Measurements from ENCODE around the gene EPHB2.
A peak's percentile ranks its signal among the peaks of the same experiment; 100 is the strongest.

EPHB2 gene

GRCh38 chr1:22804969-22805671, 94.5 kb downstream of the EPHB2 start:
- DNase-seq, result no peak

- DNase-seq, result no peak
Measured at GRCh38 chr1:22805672-22806038, 95.0 kb downstream of the EPHB2 start.

- no peak for DNase-seq
Measured at GRCh38 chr1:22806584-22806983, 95.9 kb downstream of the EPHB2 start.

- DNase-seq, result no peak
Measured at GRCh38 chr1:22807340-22807739, 96.7 kb downstream of the EPHB2 start.

GRCh38 chr1:22808186-22808675, 97.6 kb downstream of the EPHB2 start:
- no peak for DNase-seq

- DNase-seq, result no peak
Measured at GRCh38 chr1:22808676-22809483, 98.2 kb downstream of the EPHB2 start.

GRCh38 chr1:22809783-22810182, 99.1 kb downstream of the EPHB2 start:
- no peak for DNase-seq

GRCh38 chr1:22810378-22810777, 99.7 kb downstream of the EPHB2 start:
- DNase-seq, result no peak

GRCh38 chr1:22812092-22812880, 101.6 kb downstream of the EPHB2 start:
- DNase-seq, result no peak

- DNase-seq, result no peak
Measured at GRCh38 chr1:22812993-22813790, 102.6 kb downstream of the EPHB2 start.

GRCh38 chr1:22814176-22815042, 103.8 kb downstream of the EPHB2 start:
- peak; percentile 22 to 65 for DNase-seq

GRCh38 chr1:22815043-22815365, 104.4 kb downstream of the EPHB2 start:
- no peak for DNase-seq

- DNase-seq, result no peak
Measured at GRCh38 chr1:22815421-22816066, 104.9 kb downstream of the EPHB2 start.

GRCh38 chr1:22816067-22816775, 105.6 kb downstream of the EPHB2 start:
- no peak for DNase-seq

GRCh38 chr1:22816803-22817202, 106.2 kb downstream of the EPHB2 start:
- no peak for DNase-seq

- DNase-seq, result no peak
Measured at GRCh38 chr1:22817462-22817861, 106.8 kb downstream of the EPHB2 start.

GRCh38 chr1:22818061-22818770, 107.6 kb downstream of the EPHB2 start:
- DNase-seq, result no peak

GRCh38 chr1:22819361-22819760, 108.7 kb downstream of the EPHB2 start:
- no peak for DNase-seq

- no peak for DNase-seq
Measured at GRCh38 chr1:22821027-22821426, 110.4 kb downstream of the EPHB2 start.

GRCh38 chr1:22822371-22822770, 111.7 kb downstream of the EPHB2 start:
- DNase-seq, result no peak
